Putamen (tissue), 1 donor: ENCODE results near the gene OTUD5.

Experiments
- DNase-seq: peaks from one replicate; pipeline ENCODE4 v3.0.0-alpha.2; 2016; ENCODE audit warnings: low spot score

OTUD5 gene

DNA sequence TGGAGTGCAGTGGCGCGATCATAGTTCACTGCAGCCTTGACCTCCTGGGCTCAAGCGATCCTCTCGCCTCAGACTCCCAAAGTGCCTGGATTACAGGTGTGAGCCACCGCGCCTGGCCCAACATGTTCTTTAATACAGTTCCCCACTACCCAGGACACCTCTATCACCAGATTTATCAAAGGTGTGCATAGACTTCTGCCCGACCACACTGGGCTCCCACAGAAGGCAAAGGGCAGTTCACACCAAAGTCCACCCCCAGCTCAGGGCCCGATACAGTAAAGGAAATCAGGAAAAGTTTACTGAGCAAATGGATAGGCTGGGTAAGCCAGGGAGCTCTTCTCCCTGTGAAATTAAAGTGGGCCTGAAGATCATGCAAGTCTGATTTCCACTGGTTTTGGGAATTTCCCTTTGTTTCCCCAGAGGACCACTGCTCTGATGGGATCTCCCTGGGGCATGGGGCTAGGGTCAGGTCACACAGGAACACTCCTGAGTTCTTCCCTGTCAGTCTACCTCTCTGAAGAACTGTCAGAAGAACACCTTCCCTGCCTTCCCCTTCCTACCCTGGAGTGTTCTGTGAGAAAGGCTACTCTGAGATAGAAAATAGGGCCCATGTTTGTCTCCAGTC lies 20.9 kb downstream of the OTUD5 start:
- no peak for DNase-seq

DNA sequence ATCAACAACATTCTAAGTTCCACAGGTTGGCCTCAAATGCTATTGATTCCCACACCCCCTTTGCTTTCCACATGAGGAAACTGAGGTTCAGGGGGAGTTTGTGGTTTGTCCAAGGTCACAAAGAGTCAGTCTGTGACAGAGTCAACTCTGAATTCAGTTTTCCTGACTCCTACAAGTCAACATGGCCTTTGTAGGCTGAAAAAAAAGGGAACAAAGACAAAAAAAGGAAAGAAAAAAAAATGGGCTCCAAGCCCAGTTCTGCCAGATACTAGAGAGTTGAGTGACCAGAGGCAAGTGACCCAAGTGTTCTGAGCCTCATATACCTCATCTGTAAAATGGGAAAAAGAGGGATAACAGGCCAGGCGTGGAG lies 22.1 kb downstream of the OTUD5 start:
- DNase-seq, result no peak

DNA sequence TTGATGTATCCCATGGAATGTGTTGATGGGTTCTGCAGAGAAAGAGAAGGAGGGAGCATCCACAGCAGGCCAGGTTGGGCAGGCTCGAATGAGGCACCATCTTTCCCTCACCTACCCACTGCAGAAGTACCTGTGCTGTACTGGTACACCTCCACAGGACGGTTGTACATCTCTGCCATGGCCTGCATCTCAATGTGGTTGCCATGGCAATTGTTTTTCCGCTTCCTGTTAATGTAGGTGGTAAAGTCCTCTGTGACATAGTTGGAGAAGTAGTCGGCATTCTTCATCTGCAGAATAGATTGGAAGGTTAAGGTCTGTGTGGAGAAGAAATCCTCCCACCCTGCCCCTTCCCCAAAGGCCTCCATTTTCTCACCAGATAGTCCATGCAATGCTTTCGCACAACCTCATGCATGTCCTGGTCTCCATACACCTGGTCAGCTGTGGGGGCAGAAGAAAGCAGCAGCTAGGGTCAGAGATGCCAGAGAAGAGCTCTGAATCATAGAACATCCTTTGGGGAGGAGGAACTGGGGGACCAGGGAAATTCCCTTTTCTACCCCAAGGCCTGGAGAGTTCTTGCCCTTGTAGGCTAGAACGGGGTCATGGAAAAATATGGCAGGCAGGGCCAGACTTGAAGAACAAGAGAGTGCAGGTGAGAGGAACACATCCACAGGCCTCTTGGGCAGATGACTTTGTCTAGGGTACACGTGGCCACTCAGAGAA lies 22.7 kb downstream of the OTUD5 start:
- DNase-seq, result no peak

DNA sequence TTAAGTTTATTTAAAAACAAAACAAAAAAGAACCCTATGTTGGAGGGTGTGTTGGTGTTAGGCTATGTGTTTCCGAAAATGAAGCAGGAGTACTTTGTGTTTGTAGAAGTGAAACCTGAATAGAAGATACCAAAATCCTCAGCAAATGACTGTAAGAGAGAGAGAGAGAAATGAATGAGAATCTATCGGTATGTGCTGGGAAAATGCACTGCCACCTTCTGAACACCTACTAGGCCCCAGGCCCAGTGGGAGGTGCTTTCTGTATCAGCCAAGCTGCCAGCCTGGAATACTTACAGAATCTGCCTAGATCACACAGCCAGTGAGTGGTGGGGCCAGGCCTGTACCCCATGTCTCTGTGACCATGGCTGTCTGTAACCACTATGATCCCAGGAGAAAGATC lies 23.6 kb downstream of the OTUD5 start:
- no peak for DNase-seq

DNA sequence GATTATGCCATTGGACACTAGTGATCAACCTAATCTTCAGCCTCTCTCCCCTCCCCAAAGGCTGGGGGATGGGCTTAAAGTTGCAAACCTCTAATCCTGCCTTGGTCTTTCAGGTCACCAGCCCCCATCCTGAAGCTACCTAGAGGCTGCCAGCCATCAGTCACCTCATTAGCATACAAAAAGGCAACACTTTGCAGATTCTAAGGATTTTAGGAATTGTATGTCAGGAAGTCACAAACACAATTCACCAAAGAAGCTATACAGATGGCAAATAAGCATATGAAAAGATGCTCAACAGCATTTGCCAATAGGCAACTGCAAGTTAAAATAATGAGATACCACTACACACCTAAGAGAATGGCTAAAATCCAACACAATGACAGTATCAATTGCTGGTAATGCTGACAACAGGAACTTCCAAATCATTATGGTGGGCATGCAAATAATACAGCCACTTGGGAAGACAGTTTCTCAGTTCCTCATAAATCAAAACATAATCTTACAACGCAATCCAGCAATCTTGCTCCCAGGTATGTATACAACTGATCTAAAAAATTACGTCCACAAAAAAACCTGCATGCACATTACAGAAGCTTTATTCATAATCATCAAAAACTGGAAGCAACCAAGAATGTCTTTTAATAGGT lies 29.5 kb downstream of the OTUD5 start:
- no peak for DNase-seq

DNA sequence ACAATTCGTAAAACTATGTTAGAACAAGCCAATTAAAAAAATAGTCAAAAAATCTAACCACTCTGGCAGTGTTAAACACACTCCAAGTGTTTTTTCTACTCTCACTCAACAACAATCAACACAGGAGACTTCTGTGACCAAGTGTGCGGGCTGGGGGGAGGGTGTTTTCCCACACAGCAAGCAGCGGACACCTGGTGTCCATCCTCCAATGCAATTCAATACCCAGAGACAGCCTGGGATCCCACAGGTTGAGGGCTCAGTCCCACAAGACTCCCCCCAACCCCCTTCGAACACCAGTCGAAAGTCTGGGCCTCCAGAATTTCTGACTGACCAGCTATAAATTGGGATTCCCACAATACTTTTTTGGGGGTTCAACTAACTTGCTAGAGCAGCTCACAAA lies 30.3 kb downstream of the OTUD5 start:
- DNase-seq, result no peak

DNA sequence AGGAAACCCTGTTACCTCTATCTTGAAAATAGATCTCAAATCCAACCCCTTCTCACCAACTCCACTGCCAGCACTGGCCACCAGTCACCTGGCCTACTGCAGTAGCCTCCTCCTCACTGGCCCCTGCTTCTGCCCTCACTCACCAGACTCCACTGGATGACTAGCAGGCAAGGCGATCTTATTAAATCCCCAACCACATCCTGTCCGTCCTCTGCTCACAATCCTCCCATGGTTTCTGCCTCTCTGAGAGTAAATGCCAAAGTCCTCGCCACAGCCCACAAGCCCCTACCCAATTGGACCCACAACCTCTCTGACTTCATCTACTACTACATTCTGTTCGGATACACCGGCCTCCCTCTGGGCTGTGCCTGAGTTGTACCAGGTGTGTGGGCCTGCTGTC lies 33.1 kb downstream of the OTUD5 start:
- DNase-seq, result no peak

DNA sequence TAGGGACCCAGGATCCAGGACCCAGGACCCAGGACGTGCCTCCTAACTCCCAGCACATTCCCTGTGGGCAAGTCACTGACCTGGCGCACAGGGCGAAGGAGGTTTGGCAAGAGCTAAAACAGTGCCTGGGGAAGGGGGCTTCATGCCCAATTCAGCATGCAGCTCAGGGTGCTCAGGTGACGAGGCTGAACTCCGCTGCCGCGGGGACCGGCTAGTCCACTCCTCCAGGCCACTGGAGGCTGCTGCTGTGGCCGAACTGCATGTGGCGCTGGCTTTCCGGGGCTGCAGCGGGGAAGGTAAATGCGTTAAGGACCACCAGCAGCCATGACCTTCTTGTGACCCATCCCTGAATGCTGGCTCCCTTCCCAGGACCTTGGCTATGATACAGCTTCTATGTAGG lies 33.6 kb downstream of the OTUD5 start:
- no peak for DNase-seq

DNA sequence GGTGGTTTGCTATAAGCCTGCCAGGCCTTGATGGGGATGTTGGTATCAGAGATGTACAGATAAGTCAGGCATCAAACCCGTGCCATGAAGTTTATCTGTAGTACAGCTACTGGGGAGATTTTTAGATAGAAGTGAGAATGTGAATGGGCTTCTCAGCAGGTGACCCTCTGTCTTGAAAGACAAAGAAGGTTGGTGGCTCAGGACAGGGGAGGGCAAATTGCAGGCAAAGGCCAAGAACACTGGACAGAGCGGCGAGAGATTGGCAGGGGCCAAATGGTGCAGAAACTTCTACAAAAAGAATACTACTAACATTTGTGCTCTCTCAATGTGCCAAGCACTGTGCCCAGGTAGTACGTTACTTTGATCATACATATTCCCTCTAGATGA lies 36.7 kb downstream of the OTUD5 start:
- DNase-seq, result no peak

DNA sequence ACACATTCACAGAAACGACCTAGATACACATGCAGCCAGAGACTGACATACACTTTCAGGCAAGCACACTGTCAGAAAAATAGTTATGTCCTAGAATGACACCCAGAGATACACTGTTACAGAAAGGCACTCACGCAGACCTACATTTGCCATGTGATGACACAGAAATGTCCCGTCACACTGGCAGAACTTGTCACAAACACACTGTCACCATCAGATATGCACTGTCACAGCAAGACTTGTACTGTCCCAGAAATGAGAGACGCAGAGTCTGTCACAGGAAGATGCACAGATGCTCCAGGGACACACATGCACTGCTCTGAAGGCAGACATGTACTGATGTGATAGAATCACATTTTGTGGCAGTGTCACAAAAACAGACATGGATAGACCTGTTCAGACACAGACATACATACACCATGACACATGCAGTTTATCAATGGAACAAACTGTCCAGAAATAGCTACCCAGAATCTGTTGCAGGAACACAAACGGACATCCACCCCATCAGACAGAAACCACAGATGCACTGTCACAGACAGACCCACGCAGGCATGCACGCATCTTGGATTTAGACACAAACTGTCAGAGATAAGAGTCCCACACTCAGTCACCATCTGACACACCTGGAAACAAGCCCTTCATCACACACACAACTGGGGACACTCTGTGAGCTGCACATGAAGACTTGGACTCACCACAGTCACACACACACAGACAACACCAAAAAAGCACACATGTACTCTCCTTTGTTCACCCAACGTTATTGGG lies 37.3 kb downstream of the OTUD5 start:
- no peak for DNase-seq

DNA sequence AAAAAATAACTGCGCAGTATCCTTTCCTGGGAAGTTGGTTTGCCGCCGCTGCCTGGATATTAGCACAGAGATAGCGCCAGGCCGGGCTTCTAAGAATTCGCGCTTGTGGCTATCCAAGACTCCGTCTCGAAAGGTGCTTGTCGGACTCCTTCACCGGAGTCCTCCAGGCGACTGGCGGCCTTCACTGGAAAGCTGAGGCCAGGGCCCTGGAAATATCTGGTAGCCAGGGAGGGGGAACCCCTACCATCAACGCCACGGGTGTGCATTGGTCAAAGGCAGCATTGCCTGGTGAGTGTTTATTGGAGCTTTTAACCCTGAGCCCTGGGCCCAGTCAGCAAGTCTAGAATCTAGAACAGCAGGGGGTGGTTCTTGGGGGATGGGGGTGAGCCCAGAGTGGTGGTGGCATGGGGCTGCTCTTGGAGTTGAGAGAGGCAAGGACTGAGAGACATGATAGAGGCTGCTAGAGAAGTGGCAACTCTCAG lies 38.0 kb downstream of the OTUD5 start:
- DNase-seq, result no peak

DNA sequence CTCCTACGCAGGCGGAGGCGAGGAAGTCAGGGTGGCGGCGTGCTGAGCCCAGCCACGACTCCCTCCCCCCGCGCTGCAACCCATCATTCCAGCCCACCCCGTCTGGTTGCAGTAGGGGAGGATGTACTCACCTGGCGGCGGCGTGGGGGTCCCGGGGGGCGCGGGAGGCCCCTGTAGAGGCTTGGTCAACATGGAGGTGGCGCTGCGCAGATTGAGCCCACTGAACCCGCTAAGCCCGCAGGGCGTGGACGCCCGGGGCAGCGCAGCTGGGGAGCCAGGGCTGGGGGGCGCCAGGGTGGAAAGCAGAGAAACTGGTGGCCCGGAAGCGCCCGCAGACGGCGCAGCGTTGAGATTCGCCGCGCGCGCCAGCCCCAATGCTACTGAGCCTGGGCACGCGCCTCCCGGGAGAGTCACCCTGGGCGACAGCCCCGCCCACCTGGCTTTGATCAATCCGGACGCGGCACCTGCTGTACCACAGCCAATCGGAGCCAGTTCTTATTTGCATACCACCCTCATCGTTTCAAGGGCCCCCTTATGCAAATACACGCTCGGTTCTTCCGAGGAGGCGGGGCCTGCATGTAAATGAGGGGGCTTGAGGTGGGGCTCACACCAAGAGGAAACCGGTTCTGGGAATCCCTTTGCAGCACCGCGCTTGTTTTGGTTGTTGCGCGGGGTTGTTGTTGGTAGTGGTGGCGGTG lies 38.6 kb downstream of the OTUD5 start, which contains the start of gene PIM2:
TSS of gene PIM2 (minus strand) at position 382 of the 698 bp plus-strand sequence. CDS start at position 192, 190 bp downstream.
- peak; percentile 76 for DNase-seq

DNA sequence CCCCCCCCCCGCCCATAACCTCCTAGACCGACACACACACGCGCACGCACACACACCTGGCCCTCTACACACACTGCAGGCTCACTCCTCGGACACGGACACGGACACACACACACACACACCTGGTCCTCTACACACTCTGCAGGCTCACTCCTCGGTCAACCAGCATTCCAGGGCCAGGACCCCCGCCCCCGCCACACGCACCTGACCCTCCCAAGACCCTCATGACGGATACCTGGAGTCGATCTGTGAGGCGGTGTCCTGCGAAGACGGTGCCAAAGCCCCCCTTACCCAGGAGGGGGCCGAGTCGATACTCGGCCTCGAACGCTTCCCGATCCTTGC lies 39.1 kb downstream of the OTUD5 start:
- no peak for DNase-seq

DNA sequence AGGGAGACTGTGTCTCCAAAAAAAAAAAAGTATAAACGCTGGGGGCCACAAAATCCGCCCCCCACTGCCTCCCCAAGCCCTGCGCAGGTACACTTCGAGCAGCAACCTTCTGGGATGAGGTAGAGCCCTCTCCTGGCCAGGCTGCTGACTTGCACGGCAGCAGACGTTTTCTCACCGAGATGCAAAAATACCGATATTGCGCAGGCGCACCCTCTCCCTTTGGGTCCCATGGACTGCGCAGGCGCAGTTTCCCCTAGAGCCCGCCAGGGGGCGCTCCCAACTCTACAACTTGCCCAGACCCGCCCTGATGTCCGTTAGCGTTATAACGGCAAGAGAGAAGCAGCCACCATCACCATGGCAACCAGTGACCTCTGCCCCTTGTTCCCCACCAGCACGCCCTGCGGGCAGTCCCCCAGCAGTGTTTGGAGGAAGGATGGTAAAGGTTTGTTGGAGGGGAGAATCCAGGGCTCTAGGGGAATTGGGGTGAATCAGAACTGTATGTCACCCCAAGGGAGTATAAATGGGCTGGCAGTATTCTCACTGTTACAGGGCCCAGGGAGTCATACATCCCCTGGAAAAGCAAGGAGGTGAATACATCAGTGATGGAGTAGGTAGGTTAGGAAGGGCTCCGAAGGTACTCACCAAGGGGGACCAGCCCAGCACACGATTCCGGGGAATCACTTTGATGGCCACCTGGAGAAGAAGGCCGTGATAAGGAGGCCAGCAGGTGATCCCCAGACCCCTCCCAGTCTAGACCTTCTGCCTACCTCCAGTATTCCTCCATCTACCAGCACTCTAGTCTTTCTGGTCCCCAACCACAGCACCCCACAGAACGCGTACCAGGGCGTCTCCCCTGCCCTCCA lies 40.0 kb downstream of the OTUD5 start:
- peak; percentile 76 for DNase-seq

DNA sequence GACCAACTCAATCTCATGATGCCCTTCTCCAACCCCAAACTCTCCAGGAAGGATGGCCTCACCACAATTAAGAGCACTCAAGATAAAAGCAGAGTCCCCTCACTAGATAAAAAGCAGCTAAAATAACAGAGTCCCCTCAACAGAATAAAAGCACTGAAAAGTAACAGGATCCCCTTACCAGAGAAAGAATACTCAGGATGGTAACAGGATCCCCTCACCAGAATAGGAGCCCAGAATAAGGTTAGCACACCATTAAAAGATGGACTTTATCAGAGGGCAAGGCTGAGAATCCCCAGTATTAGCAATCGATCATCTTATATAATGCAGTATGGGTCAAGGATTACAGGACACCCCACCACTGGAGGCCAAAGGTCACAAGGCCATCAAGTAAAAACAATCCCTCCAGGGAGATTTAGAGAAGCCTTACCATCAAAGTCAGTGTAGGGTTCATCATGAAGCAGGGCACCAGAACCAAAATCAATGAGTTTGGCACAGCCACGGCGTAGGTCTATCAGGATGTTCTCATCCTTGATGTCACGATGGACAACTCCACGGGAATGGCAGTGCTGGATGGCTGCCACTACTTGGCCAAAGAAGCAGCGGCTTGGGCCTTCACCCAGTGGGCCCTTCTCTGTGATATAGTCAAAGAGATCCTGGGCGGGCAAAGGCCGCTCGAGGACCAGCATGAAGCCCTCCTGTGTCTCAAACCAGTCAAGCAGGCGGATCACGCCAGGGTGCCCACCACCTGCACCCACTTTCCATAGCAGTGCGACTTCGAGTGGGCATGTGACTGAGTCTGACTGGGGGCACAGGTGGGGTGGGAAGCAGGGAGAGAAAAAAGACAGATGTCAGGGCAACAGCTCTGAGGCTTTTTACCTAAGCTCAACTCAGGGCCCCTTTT lies 42.6 kb downstream of the OTUD5 start:
- no peak for DNase-seq

DNA sequence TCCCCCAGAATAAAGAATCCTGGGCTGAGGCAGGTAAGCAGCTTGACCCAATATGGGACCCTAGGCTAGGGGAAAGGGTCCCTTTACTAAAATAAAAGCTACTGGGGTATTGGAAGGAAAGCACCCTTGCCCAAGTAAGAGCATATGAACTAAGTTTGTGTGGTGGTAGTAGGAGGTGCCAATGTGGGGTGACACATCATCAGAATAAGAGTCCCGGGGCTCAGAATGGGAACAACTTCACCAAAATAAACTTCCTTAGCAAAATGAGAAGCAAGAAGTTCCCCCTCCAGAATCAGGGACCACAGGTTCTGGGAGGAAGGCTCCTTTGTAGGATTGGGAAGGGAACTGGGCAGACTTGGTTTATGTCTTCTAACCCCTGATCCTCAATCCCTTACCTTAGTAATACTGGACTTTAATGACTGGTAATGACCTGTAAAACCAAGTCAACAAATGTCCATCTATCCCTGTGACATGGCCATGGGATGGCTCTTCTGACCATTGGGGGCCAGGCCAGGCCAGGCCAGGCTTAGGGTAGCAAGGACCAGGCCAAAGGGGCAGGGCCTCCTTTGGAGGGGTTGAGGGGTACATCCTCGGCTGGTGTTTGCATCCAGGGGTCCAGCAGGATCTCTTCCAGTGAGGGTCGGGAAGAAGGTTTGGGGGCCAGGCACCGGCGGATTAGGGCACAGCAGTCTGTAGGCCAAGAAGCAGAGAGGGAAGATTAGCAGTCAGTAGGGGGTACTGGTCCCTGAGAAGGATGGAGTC lies 43.6 kb downstream of the OTUD5 start:
- no peak for DNase-seq

DNA sequence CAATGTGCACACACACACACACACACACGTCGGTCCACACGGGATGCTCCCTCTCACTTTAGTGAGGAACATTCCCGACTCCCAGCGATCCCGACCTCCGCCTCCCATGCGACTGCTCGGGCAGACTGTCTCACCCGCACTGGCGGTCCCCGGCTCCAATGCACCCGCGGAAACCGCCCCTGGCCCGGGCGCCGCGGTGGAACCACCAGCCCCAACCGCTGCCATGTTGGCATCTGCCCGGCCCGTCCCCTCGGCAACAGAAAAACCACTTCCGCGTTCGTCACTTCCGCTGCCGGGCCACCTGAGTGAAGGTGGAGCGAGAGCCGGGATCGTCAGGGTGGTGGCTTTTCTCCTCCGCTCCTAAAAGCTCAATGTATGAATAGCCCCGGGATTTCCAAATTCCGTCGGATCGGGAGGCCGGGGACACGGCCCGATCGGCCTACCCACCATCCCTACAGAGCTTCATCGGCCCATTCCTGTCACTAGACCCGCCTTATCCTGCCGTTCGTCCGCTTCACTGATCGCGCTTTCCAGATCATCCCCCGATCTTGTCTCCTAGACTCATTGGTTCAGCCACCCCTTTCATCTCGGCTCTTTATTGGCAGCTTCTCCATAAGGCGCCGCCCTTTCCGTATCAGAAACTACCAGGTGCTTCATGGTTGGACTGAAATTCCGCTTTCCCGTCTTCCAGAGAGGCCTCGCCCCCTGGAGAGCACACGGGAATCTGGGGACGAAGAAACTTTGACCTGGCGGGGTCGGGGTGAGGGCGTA lies 45.8 kb downstream of the OTUD5 start, which contains the start of gene SLC35A2:
TSS of gene SLC35A2 (minus strand) at position 235 of the 771 bp plus-strand sequence. CDS start at position 225, 10 bp downstream.
- peak; percentile 70 for DNase-seq

DNA sequence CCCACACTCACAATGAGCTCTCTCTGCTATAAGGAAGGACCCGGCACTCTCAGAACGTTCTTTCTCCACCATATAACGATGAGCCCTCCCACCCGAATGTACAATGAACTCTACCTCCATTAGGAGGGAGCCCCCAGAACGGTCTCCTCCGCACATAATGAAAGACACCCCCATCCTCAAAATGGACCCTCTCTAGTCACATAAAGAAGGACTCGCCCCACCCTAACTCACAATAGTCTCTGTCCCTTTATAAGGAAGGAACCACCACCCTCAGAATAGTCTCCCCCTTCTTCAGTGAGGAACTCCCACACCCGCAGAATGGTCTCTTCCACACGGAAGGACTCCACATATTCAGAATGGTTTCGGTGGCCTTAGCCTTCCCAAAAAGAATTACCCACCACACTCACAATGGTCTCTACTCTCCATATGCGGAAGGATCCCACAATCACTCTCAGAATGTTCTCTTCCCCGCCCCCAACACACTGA lies 46.4 kb downstream of the OTUD5 start:
- DNase-seq, result no peak
